ENCODE measurements around the gene NLRP3. TPM values are rescaled to one million over a fixed set of nuclear protein-coding genes. Genes with fewer than 3 reads are reported as not detected.
"Not testable (repeated sequence)": the region's sequence is repeated elsewhere in the genome, so short reads cannot be mapped to it uniquely, and the experiment has no call there.

Gene NLRP3
- total RNA-seq: 1 to 10 TPM in 1 of 4 donors, under 1 TPM in 2, not detected in 1; 0.75 to 1.7 (median 0.82) TPM

- no peaks in the 10 kb centered on the region for H3K36me3 ChIP-seq
- whole genome bisulfite sequencing, 2 donors (ENCODE audit: low coverage in 1 of 2): 68 to 80% methylated on average over 1 to 19 of the region's 19 CpGs
- DNase-seq: peak; percentile 34
- peak within 1 kb of the TSS in 2 of 4 donors; percentile 20 to 21 for H3K27ac ChIP-seq
- peak; percentile 14 to 84 (median 62) for TF ChIP-seq POLR2AphosphoS5 (IDR thresholded peaks at IDR 0.05)
- peak; percentile 60 for TF ChIP-seq POLR2A (IDR thresholded peaks at IDR 0.05)
- no peak for TF ChIP-seq EP300 (IDR thresholded peaks at IDR 0.05; ENCODE audit: low read depth)
- TF ChIP-seq CTCF (IDR thresholded peaks at IDR 0.05): no peak
- H3K4me1 ChIP-seq: no peaks in the 10 kb centered on the region
- intact Hi-C loops (cut with DNase I; ENCODE audit: low total_unique reads): no loop called here
- H3K27me3 ChIP-seq: no peaks in the 10 kb centered on the region
- H3K4me3 ChIP-seq: peak within 1 kb of the TSS in 1 of 4 donors; percentile 18
- no peaks in the 10 kb centered on the region for H3K9me3 ChIP-seq
- in situ Hi-C loops (cut with MboI; ENCODE audit: low pct_ligation_motif_present in 1 of 4, low pct_unique_long_range_greater_than_20kb in 1 of 4, low sequenced_read_pairs in 3 of 4): no loop called here
Measured at GRCh38 chr1:247415423-247416361, at the start of gene NLRP3. Gene NLRP3, plus strand, starts transcription at chr1:247416173. Its CDS starts 2,628 bp downstream, at chr1:247418801.

- H3K27me3 ChIP-seq: peaks cover 12% of the 10 kb centered on the region
- in situ Hi-C loops (cut with MboI; ENCODE audit: low pct_ligation_motif_present in 1 of 4, low pct_unique_long_range_greater_than_20kb in 1 of 4, low sequenced_read_pairs in 3 of 4); H3K27ac ChIP-seq; DNase-seq; H3K9me3 ChIP-seq; intact Hi-C loops (cut with DNase I; ENCODE audit: low total_unique reads); H3K4me3 ChIP-seq; H3K4me1 ChIP-seq; H3K36me3 ChIP-seq: not testable (repeated sequence)
- 100% methylated on average over 1 of the region's 1 CpG for WGBS, 2 donors (ENCODE audit: low coverage in 1 of 2)
Measured at GRCh38 chr1:247366345-247366744, 49.6 kb upstream of the NLRP3 start.

- intact Hi-C loops (cut with DNase I; ENCODE audit: low total_unique reads): no loop called here
- 68% methylated on average over 4 of the region's 4 CpGs; no CpG with 5 or more reads in 1 of the 2 donors for WGBS, 2 donors (ENCODE audit: low coverage in 1 of 2)
- H3K27ac ChIP-seq: no peak overlapping the region
Measured at GRCh38 chr1:247366926-247367645, 48.9 kb upstream of the NLRP3 start.

DNA sequence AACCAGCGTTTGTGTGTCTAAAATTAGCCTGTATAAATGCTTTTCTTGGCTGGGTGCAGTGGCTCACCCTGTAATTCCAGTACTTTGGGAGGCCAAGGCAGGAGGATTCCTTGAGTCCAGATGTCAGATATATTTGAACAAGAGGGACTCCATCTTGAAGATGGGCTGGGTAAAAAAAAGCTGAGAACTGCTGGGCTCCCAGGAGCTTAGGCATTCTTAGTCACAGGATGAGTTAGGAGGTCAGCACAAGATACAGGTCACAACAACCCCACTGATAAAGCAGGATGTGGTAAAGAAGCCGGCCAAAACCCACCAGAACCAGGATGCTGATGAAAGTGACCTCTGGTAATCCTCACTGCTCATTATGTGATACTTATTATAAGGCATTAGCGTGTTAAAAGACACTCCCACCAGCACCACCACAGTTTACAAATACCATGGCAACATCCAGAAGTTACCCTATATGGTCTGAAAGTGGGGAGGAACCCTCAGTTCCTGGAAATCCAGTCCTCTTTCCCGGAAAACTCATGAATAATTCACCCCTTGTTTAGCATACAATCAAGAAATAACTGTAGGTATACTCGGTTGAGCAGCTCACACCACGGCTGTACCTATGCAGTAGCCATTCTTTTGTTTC lies 48.1 kb upstream of the NLRP3 start:
- H3K4me3 ChIP-seq: no peak overlapping the region
- no peak for DNase-seq
- H3K36me3 ChIP-seq: no peaks in the 10 kb centered on the region
- peaks cover 0 to 1% (median 0%) of the 10 kb centered on the region in 4 donors for H3K4me1 ChIP-seq
- in situ Hi-C loops (cut with MboI; ENCODE audit: low pct_ligation_motif_present in 1 of 4, low pct_unique_long_range_greater_than_20kb in 1 of 4, low sequenced_read_pairs in 3 of 4): no loop called here
- TF ChIP-seq POLR2A (IDR thresholded peaks at IDR 0.05) (no peak), POLR2AphosphoS5 (IDR thresholded peaks at IDR 0.05) (no peak), EP300 (IDR thresholded peaks at IDR 0.05; ENCODE audit: low read depth) (no peak), CTCF (IDR thresholded peaks at IDR 0.05) (no peak)
- peaks cover 12% of the 10 kb centered on the region for H3K27me3 ChIP-seq
- intact Hi-C loops (cut with DNase I; ENCODE audit: low total_unique reads): no loop called here
- 58 to 69% methylated on average over 4 to 6 of the region's 6 CpGs for WGBS, 2 donors (ENCODE audit: low coverage in 1 of 2)
- no peaks in the 10 kb centered on the region for H3K9me3 ChIP-seq
- no peak overlapping the region for H3K27ac ChIP-seq

More at GRCh38 chr1:247366926-247367645, 48.9 kb upstream of the NLRP3 start:
- H3K4me3 ChIP-seq: no peak overlapping the region
- H3K4me1 ChIP-seq: no peaks in the 10 kb centered on the region
- H3K9me3 ChIP-seq: no peaks in the 10 kb centered on the region
- peaks cover 12% of the 10 kb centered on the region for H3K27me3 ChIP-seq
- H3K36me3 ChIP-seq: no peaks in the 10 kb centered on the region
- TF ChIP-seq EP300 (IDR thresholded peaks at IDR 0.05; ENCODE audit: low read depth) (no peak), POLR2AphosphoS5 (IDR thresholded peaks at IDR 0.05) (no peak), CTCF (IDR thresholded peaks at IDR 0.05) (no peak), POLR2A (IDR thresholded peaks at IDR 0.05) (no peak)
- in situ Hi-C loops (cut with MboI; ENCODE audit: low pct_ligation_motif_present in 1 of 4, low pct_unique_long_range_greater_than_20kb in 1 of 4, low sequenced_read_pairs in 3 of 4): no loop called here
- no peak for DNase-seq
